ENCODE measurements around the gene CELF5.
"Not testable (repeated sequence)": the region's sequence is repeated elsewhere in the genome, so short reads cannot be mapped to it uniquely, and the experiment has no call there.

Gene CELF5

DNA sequence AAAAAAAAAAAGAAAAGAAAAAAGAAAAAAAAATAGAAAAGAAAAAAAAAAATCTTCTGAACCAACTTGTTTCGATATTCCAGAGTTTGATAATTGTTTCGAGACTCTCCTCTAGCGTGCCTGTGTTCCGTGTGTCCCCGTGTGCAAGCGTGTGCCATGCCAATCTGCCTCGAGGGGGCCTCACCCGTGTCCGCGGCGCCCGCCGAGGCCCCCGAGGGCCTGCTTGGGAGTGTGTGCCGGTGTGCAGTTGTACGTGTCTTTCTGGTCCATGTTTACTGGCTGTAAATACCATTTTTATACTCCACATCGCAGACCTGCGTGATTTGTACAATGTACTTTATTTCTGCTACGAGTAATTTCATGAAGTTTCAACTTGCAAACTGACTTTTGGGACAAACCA is 72.0 kb downstream of the CELF5 start:
- no peak for DNase-seq

DNA sequence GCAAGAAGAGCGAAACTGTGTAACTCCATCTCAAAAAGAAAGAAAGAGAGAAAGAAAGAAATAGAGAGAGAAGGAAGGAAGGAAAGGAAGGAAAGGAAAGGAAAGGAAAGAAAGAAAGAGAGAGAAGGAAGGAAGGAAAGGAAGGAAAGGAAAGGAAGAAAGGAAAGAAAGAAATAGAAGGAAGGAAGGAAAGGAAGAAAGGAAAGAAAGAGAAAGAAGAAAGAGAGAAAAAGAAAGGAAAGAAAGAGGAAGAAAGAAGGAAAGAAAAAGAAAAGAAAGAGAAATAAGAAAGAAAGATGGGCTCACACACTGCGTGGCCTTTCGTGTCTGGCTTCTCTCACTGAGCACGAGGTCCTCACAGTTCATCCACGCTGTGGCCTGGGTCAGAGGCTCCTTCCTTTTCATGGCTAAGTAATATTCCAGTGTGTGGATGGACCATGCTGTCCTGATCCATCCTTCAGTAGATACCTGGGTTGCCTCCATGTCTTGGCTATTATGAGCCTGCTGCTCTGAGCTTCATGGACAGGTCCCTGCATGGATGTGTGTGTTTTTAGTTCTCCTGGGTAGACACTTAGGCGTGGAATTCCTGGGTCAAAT is 74.5 kb downstream of the CELF5 start:
- no peak for DNase-seq

DNA sequence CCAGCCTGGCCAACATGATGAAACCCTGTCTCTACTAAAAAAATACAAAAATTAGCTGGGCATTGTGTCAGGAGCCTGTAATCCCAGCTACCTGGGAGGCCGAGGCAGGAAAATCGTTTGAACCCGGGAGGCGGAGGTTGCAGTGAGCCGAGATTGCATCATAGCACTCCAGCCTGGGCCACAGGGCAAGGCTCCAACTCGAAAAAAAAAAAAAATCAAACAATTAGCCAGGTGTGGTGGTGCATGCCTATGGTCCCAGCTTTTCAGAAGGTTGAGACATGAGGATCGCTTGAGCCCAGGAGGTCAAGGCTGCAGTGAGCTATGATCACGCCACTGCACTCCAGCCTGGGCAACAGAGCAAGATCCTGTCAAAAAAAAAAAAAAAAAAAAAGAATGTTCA is 76.1 kb downstream of the CELF5 start:
- not testable (repeated sequence) for DNase-seq

DNA sequence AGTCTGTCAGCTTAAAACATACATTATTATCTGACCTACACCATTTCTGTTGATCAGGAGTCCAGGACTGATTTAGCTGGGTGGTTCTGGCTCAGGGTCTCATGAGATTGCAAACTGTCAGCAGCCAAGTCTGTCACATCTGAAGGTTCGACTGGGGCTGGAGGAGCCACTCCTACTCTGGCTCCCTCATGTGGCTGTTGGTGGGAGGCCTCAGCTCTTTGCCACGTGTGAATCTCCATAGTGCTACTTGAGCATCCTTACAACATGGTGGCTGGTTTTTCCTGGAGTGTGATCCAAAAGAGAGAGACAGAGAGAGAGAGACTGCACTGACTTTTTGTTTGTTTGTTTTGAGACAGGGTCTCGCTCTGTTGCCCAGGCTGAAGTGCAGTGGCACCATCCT is 78.3 kb downstream of the CELF5 start:
- peak; percentile 25 for DNase-seq

DNA sequence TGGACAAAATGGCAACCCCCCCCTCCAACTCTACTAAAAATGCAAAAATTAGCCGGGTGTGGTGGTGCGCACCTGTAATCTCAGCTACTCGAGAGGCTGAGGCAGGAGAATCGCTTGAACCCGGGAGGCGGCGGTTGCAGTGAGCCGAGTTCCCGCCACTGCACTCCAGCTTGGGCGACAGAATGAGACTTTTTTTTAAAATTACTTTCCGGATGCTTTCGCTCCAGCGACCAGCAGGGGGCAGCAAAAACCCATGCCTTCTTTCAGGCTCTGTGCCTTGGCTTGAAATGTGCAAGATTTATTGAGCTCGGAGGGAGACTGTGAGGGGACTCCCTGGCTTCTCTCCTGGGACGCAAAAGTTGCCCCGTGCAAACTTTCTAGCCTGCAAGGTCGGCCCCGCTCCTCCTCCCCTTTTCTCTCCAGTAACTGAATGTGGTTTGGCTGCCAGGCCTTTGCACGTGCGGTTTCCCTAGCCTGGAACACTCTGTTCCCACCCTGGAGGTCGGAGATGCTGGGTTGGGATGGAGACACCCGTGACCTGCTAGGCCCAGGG is 80.5 kb downstream of the CELF5 start:
- DNase-seq = peak; percentile 90

DNA sequence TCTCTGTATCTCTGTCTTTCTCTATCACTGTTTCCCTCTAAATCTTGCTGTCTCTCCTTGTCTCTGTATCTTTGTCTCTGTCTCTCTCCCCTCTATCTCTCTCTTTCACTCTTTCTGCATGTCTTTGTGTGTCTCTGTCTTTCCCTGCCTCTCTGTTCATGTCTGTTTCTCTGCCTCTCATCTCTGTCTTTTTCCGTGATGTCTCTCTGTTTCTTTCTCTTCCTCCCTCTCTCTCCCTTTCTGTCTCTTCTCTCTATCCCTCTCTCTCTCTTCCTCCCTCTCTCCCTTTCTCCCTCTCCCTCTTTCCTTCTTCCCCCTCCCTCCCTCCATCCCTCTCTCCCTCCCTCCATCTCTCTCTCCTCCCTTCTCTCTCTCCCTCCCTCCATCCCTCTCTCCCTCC is 85.3 kb downstream of the CELF5 start:
- no peak for DNase-seq

DNA sequence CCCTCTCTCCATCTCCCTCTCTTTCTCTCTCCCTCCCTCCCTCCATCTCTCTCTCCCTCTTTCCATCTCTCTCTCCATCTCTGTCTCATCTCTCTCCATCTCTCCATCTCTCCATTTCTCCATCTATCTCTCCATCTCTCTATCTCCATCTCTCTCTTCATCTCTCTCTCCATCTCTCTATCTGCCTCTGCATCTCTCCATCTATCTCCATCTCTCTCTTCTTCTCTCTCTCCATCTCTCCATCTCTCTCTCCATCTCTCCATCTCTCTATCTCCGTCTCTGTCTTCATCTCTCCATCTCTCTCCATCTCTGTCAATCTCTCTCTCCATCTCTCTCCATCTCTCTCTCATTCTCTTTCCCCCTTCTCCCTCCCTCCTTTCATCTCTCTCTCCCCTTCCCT is 85.8 kb downstream of the CELF5 start:
- no peak for DNase-seq

DNA sequence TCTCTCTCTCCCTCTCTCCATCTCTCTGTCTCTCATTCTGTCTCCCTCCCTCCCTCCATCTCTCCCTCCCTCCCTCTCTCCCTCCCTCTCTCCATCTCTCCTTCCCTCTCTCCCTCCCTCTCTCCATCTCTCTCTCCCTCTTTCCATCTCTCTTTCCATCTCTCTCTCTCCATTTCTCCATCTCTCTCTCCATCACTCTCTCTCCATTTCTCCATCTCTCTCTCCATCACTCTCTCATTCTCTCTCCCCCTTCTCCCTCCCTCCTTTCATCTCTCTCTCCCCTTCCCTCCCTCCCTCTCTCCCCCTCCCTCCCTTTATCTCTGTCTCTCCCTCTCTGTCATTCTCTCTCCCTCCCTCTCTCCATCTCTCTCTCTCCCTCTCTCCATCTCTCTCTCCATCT is 86.2 kb downstream of the CELF5 start:
- DNase-seq = no peak

DNA sequence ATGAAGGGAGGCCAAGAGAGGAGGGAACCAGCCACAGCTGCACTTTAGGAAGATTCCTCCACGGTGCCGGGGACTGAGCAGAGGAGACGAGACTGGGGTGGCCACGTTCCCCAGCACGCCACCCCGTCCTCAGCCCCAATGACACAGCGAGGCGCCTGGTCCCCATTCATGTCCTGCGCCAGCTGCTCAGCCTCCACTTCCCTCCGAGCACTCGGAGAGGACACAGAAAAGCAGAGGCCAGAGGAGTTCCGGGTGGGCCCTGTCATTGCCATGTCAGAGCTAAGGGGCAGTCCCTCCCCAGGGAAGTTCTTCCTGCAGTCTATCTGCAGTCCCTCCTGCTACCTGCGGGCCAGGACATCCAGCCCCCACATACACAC is 88.7 kb downstream of the CELF5 start:
- DNase-seq = no peak

DNA sequence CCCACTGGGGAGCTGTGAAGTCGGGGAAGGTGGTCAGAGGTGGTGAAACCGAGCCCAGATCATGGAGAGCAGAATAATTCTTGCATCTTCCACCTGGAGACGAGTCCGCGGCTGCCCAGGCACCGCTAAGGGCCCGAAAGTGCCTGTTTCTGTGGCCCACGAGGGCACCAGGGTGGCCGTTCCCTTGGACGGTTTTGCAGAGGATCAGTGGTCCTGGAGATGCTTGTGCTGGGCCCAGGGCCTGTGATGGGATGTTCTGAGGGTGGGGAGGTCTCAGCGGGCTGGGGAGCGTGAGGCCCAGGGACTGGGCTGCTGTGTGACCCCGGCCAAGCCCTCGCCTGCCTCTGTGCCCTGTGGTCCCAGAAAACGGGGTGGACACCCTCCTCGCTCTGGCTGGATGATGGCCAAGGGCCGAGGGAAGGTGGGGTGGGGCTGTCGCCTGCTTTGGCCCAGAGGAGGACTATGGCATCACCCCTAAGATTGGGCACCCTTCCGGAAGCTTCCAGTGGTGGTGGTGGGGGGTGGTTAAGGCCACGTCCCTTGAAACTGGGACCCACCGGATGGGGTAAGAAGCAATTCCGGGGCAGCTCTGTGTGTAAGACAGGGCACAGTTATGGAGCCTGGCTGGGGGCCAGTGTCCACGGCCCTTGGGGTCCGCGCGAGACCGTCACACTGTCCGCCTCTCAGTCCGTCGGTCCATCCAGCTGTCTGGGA is 90.7 kb downstream of the CELF5 start:
- no peak for DNase-seq

DNA sequence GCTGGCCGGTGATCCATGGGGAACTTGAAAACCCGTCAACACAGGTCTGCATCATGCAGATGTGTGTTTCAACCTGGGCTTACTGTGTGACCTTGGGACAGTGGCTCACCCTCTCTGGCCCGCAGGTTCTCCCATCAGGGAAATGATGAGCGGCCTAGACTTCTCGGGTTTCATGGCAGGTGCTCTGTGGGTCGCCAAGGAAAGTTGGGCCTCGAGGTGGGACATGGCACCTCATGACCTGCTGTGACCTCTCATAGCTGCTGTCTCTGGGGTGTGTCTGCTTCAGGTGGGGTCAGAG is 91.2 kb downstream of the CELF5 start:
- no peak for DNase-seq

DNA sequence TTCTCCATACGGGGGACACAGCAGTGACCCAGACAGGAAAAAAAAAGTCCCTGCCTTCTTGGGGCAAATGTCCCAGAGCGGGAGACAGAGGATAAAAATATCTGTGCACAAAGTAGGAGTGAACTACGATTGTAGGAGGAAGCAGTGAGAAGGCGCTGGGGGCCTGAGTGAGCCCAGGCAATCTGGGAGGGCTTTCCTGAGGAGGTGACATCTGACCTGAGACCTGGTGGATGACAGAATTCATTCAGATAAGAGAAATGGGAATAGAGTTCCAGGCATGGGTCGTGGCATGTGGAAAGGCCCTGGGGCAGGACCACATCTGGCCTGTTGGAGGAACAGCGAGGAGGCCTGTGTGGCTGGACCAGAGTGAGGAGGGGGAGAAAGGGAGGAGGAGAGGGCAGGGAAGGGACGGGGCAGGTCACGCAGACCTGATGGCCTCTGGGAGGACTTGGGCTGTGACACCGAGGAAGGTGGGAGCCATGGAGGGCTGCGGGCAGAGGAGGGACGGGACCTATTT is 91.7 kb downstream of the CELF5 start:
- DNase-seq = no peak

DNA sequence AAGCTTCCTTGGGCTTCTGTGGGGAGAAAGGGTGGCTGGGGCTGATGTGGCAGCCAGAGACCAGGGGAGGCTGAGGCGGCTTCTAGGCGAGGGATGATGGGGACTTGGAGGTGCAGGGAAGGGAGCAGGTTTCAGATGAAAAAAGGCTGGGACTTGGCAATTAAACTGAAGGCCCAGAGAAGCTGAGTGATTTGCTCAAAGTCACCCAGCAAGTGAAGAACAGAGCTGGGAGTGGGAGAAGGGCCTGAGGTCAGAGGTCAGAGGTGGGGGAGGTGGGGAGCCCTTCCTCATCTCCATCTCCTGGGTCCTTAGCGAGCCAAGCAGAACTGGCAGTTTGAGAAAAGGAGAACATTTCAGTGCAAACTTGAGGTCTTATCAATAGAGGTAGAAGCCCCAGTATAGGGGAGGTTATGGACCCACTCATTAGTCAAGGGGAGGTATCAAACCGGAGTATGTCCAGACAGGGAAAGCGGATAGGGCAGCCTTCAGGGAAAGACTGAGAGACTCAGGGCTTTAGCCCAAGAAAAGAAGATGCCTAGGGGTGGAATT is 92.3 kb downstream of the CELF5 start:
- DNase-seq = no peak

DNA sequence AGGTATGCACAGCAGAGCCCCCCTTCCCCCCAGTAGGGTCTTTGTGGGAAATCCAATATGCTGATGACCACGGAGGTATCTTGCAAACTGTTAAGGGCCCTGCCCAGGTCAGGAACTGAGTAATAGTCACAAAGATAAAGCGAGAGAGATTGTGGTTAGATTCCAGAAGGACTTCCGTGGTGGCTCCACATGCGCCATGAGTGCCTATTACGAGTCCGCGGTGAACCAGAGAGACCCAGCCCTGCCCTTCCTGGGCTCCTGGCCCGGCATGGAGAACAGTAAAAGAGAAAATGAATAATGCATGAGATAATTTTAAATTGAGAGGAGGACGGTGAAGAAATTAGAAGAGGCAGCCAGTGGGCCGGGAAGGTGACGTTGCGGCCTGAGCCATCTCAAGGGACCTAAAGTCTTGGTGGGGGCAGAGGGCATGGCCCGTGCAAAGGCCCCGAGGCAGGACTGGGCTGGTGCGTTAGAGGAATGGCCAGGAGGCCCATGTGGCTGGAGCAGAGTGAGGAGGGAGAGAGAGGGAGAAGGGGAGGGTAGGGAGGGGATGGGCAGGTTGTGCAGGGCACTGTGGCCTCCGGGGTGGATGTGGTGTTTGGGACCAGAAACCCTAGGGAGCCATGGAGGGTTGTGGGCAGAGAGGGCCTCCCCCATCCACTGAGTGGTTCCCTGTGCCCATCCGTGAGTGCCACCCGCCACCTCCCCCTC is 95.3 kb downstream of the CELF5 start:
- DNase-seq = no peak

DNA sequence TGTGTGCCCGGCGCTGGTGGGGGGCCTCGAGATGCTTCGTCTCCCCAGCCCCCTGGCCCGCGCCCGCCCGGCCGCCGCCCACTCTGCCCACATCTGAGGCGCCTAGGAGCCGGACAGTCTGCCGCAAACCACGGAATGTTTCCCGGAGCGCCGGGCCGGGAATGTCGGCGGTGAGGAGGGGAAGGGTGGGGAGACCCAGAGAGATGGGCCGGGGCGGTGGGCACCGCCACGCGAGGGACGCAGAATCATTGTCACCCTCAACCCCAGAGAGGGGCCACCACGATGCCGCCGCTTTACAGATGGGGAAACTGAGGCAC is 95.9 kb downstream of the CELF5 start:
- no peak for DNase-seq

DNA sequence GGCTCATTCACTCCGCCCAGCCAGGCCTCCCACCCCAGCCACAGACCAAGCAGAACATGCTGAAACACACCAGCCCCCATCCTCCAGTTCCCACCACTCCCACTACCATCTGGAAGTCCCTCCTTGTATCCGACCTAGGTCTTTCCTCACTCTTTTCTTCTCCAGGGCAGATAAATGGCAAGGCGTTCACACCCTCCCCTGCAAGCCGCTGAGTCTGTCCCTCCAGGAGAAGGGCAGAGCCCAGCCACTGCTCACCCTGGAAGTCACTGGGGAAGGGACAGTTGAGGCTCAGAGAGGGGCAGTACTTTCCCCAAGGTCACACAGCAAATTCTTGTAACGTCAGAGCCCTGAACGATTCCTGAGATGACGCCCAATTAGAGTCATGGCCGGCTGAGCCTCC is 96.4 kb downstream of the CELF5 start:
- no peak for DNase-seq

DNA sequence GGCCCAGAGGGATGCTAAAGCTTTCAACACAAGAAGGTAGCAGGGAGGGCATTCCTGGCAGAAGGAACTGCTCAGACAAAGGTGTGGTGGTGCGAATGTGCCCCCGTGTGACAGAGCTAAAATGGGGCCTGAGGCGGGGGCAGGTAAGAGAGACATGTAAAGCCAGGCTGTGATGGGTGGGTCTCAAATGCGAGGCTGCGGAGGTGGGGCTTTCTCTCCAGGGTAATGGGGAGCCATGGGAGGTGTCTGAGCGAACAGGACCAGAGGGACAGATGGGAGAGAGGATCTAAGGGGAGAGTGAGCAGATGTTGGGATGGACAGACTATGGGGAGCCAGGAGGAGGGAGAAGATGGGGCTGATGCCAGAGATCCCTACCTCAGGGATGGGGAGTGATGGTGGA is 97.2 kb downstream of the CELF5 start:
- DNase-seq = no peak

DNA sequence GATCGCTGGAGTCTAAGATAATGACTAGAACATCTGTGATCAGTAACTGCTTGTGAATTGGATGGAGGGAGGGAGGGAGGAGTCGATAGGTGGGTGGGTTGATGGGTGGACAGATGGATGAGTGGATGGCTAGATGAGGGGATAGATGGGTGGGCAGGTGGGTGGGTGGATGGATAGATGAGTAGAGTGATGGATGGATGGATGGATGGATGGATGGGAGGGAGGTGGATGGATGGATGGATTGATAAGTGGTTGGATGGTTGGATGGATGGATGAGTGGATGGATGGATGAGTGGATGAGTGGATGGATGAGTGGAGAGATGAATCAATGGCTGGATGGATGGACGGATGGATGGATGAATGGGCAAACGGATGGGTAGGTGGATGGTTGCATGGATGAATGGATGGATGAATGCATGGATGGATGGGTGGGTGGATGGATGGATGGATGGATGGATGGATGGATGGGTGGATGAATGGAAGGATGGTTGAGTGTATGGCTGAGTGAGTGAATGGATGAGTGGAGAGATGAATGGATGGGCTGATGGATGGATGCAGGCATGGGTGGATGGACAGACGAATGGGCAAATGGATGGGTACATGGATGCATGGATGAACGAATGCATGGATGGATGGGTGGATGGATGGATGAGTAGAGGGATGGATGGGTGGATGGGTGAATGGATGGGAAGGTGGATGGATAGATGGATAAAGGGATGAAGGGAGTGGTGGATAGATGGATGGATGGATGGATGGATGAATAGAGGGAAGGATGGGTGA is 97.9 kb downstream of the CELF5 start:
- DNase-seq = no peak

DNA sequence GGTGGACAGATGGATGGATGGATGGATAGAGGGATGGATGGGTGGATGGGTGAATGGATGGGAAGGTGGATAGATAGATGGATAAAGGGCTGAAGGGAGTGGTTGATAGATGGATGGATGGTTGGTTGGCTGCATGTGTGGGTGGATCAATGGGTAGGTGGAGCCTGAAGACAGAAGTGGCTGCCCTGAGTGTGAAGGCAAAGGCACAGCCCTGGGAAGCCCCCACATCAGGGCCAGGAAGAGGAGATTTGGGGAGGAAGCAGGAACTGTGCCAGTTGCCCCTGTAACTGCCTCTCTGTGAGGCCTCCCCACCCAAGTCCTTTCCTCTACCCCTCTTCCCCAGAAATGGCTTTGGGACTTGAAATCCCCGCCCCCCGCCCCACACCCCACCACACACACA is 98.6 kb downstream of the CELF5 start:
- DNase-seq = no peak

DNA sequence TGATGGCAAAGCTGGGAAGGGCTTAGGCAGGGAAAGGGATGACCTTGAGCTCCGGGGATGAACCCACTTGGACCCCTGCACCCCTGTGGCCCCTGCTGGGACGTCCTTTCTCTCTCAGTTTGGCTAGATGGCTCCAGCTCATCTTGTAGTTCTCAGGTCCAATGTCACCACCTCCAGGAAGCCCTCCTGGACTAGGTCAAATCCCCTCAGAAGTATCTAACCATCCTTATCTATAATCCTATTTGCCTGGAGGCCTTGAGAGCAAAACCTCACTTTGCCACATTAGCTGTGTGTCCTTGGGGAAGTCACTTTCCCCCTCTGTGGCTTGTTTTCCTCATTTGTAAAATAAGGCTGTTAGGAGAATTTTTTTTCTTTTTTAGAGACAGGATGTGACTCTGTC is 99.2 kb downstream of the CELF5 start:
- no peak for DNase-seq

DNA sequence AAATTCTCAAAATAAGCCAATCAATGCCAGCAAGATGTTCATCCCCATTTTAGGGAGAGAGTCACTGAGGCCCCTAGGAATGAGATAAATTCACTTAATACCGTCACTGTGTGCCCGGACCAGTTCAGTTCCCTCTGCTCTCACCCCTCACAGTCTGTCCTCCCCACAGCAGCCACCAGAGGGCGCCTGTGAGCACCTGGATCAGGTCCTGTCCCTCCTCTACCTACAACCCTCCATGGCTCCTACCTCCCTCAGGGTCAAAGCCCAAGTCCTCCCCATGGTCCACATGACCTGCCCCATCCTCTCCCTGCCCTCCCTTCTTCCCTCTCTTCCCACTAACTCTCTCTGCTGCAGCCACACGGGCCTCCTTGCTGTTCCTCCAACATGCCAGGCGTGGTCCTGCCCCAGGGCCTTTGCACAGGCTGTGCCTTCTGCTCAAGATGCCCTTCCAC is 100.0 kb downstream of the CELF5 start:
- peak; percentile 75 for DNase-seq

DNA sequence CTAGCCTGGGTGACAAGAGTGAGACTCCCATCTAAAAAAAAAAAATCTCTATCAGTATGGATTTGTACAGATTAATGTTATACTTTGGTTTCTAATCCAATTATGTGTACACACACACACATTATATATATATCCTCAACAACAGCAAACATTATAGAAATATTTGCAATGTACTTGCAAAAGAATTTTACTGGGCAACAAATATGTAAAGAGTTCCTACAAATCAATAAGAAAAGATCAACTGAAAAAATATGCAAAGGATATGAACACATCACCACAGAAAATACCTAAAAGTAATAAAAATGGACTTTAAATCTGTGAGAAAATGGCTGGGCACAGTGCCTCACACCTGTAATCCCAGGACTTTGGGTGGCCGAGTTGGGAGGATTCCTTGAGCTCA is 101.0 kb downstream of the CELF5 start:
- no peak for DNase-seq

DNA sequence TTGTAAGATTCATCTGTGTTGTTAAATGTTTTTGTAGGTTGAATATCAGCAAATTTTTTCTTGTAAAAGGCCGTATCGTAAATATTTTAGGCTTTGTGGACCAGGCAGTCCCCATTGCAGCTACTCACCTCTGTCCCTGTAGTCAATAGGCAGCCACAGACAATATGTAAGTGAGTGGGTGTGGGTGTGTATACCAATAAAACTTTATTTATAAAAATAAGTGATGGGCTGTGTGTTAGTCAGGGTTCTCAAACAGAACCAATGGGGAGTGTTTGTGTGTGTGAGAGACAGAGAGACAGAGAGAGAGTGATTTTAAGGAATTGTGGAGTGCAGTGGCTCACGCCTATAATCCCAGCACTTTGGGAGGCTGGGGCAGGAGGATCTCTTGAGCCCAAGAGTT is 104.3 kb downstream of the CELF5 start:
- no peak for DNase-seq

Measured in hematopoietic multipotent progenitor cell treated with erythropoietin and hydrocortisone succinate and interleukin-3 and kit ligand, for 4 days (in vitro differentiated cells).